ENCODE measurements around the gene PAX7.

Gene PAX7

DNA sequence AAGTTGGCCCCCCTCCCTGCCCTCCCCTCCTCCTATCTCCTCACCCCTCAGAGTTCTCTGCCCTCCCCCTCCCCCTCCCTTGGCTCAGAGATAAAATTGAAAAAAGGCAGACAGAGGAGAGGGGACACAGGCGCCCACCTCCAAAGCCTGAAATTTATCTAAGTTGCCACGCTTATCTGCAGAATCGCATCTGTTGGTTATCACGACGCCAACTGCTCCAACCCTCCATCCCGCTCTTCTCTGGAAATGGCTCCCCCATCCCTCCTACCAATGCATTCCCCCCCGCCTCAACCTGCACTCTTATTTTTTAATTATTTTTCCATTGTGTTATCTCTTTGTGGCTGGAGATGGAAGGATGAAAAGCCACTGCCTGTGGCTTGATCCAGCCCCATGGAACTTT lies 138.5 kb downstream of the PAX7 start:
- no peak for DNase-seq

DNA sequence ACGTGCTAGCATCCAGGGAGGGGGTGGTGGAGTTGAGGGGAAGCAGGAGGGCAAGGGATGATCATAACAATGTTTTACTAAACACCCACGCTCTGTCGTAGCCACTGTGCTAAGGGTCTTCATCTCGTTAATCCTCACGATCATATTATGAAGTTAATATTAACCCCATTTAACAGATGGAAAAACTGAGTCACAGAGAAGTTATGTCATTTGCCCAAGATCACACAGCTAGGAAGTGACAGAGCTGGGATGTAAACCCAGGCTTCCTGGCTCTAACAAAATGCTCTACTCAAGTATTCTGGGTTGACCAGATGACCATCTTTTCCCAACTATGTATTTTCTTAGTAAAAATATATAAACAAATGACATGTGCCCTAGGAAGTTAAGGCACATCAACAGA lies 140.2 kb downstream of the PAX7 start:
- no peak for DNase-seq

DNA sequence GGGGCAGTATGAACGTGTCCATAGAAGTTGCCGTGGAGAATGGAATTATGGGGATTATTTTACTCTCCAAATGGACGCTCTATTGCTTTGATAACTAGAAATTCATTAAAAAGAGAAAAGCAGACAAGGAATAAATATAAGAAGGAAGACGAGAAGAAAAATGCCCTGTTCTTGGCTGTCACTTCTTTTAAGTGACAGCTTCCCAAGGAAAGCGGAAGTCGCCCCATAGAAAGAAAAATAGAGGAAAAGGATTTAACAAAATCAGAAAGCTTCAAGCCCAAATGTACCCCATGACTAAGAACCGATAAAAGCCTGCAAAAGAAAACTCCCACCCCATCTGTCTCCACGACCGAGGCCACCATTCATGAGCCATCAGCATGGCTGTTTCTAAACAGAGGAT lies 143.1 kb downstream of the PAX7 start:
- DNase-seq: no peak

DNA sequence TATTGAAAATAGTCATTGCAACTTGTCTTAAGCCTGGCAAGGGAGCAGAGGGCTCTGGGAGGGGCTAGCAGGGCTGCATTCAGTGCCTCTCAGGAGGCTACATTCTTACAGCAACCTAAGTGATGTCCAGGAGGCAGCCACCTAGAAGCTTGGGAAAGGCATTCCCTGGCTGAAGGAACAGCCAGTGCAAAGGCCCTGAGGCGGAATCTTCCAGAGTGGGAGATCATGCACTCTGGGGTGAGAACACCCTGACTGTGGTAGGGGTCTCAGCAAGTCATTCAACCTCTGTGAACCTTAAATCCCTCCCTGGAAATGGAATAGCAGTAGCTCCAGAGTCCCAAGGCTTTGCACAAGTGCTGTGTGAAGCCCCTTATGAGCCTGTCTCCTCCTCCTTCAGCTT lies 144.7 kb downstream of the PAX7 start:
- no peak for DNase-seq

DNA sequence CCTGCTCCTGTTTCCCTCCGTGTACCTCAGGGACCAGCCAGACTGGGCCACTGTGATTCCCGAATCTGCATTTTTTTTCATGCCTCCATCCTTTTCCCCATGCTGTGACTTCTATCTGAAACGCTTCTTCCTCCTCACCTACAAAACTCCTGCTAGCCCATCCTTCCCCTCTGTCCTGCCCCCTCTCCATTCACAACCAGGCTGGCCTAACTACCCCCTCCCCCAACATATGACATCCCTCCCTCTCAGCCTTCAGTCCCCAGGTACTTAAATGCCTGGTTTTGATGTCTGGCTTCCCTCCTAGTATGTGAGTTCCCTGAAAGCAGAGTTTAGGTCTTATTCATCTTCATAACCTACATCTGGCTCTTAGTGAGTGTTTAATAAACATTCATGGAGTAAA lies 146.1 kb downstream of the PAX7 start:
- no peak for DNase-seq

DNA sequence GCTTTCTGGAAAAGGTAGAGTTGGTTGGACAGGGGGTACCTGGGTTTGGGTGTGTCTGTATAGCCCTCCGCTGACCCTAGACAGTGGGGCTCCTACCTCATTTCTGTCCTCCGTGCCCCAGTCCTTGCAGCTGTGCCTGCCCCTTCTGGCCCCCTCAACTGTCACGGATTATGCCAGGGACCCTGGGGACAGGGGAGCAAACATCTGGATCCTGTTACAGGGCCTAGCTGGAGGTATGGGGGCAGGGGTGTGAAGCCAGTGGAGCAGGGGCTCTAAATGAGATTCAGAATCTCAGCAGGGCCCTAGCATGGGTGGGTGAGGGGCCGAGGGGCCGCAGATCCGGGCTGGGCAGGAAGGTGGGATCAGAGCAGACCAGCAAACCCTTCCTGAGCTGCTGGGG lies 147.8 kb downstream of the PAX7 start:
- no peak for DNase-seq

DNA sequence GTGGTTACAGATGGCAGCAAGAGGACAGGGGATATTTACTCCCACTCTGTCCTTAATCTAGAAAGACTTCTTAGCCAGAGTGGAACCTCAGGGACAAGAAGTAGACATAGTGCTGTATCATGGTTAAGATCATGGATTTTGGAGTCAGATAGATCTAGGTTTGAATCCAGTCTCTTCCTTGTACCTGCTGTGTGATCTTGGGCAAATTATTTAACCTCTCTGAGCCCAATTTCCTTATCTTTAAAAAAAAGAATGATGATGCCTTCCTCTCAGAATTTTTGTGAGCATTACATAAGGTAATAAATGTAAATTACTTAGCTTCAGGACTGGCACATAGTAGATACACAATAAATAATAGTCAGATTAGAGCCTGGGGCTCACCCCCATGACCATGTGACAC lies 150.4 kb downstream of the PAX7 start:
- no peak for DNase-seq

DNA sequence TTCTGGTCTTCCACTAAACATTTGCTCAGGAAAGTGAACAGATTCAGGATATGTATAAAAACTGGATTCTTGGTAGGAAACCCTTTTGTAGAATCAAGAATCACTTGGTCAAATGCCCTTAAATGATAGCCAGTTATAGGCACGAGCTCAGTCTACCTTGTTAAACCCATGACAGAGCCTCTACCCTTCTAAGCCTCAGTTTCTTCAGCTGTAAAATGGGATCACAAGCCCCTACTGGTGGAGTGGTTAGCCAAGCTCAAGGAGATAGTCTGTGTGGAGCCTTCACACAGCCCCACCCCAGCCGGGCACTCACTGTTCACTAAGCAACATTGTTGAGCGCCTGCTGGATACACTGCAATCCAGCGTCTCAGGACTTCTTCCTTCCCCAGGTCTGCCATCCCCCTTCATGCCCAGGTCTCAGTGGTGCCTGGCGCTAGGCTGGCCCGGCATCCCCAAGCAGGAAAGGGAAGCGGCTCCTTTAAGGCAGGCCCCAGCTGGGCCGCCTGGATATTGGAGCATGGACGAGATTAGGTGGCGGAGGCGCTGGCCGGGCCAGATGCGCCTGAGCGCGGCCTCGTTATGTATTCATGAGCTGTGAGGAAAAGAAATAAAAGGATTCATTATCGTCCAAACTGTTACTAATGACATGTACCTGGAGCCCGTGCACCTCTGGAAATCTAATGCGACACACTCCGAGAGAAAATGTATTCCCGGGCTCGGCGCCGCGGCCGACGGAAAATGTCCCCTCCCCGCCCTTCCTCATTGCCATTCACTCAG lies 153.2 kb downstream of the PAX7 start:
- DNase-seq: no peak

DNA sequence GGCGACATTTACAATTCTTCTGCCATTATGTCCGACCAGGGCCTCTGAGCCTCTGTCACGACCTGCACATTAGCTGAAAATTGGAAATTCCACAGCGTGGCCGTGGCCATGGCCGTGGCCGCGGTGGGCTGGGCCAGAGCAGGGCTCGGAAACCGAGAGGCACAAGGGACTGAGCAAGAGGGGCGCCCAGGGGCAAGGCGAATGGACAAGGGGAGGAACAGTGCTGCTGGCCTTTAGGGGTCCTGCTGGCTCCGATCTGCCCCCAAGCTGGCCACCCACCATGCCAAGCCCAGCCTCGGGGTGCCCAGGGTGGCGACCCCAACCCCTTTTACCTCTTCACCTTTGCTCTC lies 153.8 kb downstream of the PAX7 start:
- no peak for DNase-seq

DNA sequence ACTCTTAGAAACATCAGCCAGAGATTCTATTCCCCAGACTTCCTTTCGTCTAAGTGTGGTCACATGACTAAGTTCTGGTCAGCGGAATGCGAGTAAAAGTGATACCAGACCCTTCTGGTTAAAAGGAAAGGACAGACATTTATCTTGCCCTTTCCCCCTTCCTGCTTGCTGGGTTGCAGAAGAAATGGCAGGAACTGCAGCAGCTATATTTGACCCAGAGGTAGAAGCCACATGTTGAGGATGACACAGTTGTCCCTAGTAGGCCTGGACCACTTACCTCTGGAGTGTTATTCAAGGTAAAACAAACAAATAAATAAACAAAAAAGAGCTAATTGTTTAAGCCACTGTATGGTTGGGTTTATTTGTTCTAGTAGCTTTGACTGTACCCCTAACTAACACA lies 155.5 kb downstream of the PAX7 start:
- DNase-seq: no peak

DNA sequence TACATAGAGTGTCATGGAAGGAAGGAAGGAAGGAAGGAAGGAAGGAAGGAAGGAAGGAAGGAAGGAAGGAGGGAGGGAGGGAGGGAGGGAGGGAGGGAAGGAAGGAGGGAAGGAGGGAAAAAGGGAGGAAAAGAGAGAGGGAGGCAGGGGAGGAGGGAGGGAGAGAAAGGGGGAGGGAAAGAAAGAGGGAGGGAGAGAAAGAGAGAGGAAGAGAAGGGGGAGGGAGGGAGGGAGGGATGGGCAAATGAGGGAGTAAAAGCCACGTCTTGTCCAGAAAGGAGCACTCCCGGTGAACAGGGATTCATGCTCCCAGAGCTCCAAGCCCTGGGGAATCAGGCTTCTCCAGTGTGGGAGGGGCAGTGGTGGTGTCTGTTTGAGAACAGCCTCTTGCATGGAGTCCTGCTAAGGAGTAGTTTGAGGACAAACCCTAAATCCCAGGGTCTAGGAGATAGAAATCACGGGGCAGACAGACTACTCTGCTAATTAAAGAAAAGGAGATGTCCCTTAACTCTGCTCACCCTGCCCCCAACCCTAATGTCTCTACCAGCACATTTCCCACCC lies 157.3 kb downstream of the PAX7 start:
- DNase-seq: no peak

DNA sequence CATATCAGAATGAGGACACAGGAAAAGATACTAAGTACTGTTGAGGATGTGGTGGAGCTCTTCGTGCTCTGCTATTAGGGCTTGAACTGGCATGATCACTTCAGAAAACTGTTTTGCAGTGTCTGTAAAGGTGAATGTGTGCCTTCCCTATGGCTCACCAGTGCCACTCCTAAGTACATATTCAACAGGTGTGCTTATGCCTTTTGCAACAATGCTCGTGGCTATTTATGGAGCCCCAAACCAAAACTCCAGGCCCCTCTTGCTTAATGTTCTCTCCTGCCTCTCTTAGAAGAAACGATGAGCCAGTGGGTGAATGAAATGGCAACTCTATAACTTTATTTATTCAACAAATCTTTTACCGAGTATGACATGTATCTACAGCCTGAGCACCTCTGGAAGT lies 158.6 kb downstream of the PAX7 start:
- DNase-seq: no peak

DNA sequence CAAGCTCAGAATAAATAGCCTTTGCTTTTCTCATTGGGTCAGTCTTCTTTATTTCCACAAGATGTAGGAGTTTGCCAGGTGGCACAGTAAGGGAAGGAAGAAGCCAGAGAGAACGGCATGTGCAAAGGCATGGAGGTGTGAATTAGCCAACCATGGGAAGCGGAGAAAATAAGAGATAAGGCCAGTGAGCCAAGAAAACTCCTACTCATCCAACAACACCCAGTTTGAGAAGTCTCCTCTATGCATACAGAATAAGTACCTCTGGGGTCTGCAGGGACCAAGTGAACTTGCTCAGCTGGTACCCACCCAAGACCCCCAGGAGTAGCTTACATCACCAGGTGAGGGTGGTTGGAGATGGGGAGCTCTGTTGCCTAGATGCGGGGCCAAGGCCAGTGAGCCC lies 162.1 kb downstream of the PAX7 start:
- no peak for DNase-seq

DNA sequence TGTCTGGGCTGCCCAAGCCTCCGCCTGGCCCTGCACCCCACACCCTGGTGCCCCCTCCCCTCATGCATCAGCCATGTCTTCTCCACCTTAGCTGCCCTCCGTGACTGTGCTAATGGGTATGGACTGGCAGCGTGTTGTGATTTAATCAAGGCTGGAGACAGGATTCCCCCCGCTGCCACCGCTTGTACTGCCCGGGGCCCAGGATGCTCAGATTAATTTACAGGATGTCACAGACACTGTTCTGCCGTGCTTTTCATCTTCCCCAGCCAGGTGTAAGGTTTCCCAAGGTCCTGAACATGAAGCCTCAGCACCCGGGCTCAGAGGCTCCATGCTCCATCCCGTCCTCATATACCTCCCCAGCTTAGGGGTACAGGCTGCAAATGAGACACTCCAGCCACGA lies 162.5 kb downstream of the PAX7 start:
- DNase-seq: no peak

DNA sequence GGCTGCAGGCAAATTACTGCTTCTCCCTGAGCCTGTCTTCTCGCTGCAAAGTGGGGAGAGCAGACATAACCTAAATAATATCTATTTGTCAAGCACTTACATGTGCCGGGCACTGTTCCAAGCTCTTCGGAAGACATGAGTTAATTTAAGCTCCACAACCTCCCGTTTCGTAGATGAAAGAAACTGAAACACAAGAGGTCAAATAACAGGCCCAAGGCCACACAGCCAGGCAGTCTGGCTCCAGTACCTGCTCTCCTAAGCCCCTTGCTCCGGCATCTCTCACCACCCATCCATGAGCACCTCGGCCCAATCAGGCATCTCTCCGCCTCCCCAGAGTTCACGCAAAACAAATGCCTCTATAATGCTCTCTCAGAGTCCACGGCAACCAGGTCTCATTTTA lies 163.4 kb downstream of the PAX7 start:
- no peak for DNase-seq

DNA sequence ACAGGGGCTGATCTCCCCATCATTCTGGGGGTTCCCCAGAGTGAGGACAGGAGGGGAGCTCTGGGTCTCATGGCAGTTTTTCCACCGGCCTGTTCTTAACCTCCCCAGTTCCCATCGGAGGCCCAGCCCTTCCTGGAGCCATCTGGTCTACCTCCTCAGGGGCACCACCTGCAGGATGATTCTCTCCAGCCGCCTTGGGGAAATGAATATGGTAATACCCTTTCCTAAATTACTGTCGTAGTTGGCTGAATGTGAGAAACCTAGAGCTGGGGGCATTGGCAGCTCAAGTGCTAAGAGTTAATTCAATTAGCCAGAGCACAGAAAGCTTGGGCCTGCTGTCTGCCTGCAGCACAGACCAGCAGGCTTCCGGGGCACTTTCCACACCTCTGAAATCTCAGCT lies 163.9 kb downstream of the PAX7 start:
- no peak for DNase-seq

DNA sequence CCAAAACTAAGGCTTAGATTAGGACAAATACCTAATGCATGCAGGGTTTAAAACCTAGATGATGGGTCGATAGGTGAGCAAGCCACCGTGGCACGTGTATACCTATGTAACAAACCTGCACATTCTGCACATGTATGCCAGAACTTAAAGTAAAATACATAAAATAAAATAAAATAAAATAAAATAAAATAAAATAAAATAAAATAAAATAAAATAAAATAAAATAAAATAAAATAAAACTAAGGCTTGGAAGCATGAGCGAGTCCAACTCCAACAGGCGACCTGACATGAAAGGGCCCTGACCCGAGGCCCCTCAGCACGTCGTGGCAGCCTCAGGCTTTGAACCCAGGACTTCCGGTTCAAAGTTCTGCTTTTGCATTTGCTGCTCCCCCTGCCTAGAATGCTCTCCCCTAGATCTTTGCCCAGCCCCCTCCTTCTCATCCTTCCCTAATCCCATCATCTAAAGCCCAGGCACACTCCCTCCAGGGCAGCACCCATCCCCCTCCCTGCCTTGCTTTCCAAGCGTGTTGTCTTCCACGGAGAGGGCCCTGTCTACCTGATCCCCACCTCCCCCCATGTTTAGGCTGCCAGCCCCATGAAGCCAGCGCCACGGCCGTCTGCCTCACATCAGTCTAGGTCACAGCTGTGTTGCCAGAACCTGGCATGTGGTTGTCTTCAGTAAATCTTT lies 164.5 kb downstream of the PAX7 start:
- no peak for DNase-seq

DNA sequence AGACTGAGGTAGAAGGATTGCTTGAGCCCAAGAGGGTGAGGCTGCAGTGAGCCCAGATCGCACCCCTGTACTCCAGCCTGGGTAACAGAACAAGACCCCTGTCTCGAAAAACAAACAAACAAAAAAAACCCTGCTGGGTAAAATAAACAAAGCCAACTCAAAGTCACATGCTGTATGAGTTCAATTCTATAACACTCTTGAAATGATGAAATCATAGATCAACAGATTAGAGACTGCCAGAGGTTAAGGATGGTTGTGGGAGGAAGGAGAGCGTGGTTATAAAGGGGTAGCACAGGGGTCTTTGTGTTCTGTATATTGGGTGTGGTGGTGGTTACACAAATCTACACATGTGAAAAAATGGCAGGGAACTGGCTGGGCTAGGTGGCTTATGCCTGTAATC lies 166.3 kb downstream of the PAX7 start:
- no peak for DNase-seq
